Left ventricle myocardium inferior (tissue), 1 donor: Measurements from ENCODE around the gene DOK3. TPM values are rescaled to one million over a fixed set of nuclear protein-coding genes. Genes with fewer than 3 reads are reported as not detected.

Experiments
- DNase-seq: peaks from one replicate; pipeline ENCODE4 v3.0.0-alpha.2; 2020
- H3K27ac ChIP-seq: fragments of 200-600 bp; replicated peaks from 2 replicates; pipeline ENCODE4 v1.8.0; 2021
- H3K27me3 ChIP-seq: fragments of 200-600 bp; 2 replicates; pipeline ENCODE4 v1.8.0; 2021; ENCODE audit warnings: low read depth
- H3K36me3 ChIP-seq: fragments of 200-600 bp; 2 replicates; pipeline ENCODE4 v1.8.0; 2021
- H3K4me1 ChIP-seq: fragments of 200-600 bp; 2 replicates; pipeline ENCODE4 v1.8.0; 2021
- H3K4me3 ChIP-seq: fragments of 200-600 bp; 2 replicates; pipeline ENCODE4 v1.8.0; 2021; ENCODE audit warnings: mild to moderate bottlenecking, moderate library complexity
- H3K9me3 ChIP-seq: fragments of 200-600 bp; replicated peaks from 2 replicates; pipeline ENCODE4 v1.8.0; 2021
- intact Hi-C: fragments of 100-400 bp; cut with micrococcal nuclease; formaldehyde crosslinking; loops from one replicate; pipeline ENCODE4 v1.11.0; 2022
- total RNA-seq: library from RNA; stranded (reverse); fragmentation: NEBNext Ultra II Directional; extraction: Animal tissue kit (Norgen Biotek cat#: 25700); gene quantifications from one replicate; pipeline ENCODE4 v1.2.1, GENCODE V29; 2021
- TF ChIP-seq, protein P1 (sequence below): fragments of 200-600 bp; IDR thresholded peaks from 2 replicates; pipeline ENCODE4 v1.8.0; 2021; ENCODE audit warnings: antibody characterized with exemption, mild to moderate bottlenecking, borderline replicate concordance
- donor health status: DM: no; HTN: yes; CAD: no; lungs with severe emphysema.

The DOK3 gene
- total RNA-seq, 1 donor from 2014 or later: 3.3 TPM

- intact Hi-C loops: no loop called here
- no peak overlapping the region for H3K4me3 ChIP-seq
- TF ChIP-seq, protein P1, sequence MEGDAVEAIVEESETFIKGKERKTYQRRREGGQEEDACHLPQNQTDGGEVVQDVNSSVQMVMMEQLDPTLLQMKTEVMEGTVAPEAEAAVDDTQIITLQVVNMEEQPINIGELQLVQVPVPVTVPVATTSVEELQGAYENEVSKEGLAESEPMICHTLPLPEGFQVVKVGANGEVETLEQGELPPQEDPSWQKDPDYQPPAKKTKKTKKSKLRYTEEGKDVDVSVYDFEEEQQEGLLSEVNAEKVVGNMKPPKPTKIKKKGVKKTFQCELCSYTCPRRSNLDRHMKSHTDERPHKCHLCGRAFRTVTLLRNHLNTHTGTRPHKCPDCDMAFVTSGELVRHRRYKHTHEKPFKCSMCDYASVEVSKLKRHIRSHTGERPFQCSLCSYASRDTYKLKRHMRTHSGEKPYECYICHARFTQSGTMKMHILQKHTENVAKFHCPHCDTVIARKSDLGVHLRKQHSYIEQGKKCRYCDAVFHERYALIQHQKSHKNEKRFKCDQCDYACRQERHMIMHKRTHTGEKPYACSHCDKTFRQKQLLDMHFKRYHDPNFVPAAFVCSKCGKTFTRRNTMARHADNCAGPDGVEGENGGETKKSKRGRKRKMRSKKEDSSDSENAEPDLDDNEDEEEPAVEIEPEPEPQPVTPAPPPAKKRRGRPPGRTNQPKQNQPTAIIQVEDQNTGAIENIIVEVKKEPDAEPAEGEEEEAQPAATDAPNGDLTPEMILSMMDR: no peak
- H3K27ac ChIP-seq: no peak overlapping the region
- H3K36me3 ChIP-seq: peaks cover 95% of the 10 kb centered on the region
- no peak for DNase-seq
- no peaks in the 10 kb centered on the region for H3K9me3 ChIP-seq
- H3K4me1 ChIP-seq: peaks cover 22% of the 10 kb centered on the region
- H3K27me3 ChIP-seq: no peaks in the 10 kb centered on the region
Measured at GRCh38 chr5:177526791-177527190, 17.2 kb upstream of the DOK3 start.

DNA sequence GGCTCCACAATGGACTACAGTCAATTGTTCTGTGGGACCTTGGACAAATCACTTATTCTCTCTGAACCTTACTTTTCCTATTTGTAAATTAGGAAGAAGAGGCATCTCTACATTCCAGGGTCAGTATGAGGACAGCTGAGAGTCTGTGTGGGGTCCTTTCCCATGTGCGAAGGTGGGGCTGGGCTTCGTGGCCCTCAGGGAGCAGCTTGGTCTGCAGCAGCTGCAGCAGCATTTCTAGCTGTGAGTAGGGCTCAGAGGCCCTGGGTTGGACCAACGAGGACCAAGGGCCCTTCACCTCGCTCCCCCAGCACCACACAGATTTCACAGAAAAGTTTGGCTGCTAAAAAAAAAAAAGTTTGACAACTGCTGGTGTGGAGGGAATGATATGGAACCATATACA lies 16.6 kb upstream of the DOK3 start:
- Histone ChIP-seq H3K27ac (no peak overlapping the region), H3K4me3 (no peak overlapping the region), H3K36me3 (peaks cover 95% of the 10 kb centered on the region), H3K9me3 (no peaks in the 10 kb centered on the region), H3K4me1 (peaks cover 21% of the 10 kb centered on the region), H3K27me3 (no peaks in the 10 kb centered on the region)
- TF ChIP-seq, protein P1: no peak
- no peak for DNase-seq
- intact Hi-C loops: no loop called here

GRCh38 chr5:177524941-177525655 lies 15.5 kb upstream of the DOK3 start:
- Histone ChIP-seq H3K9me3 (no peaks in the 10 kb centered on the region), H3K27me3 (no peaks in the 10 kb centered on the region), H3K27ac (peak overlapping the region; percentile 50), H3K36me3 (peaks cover 95% of the 10 kb centered on the region), H3K4me1 (peaks cover 14% of the 10 kb centered on the region), H3K4me3 (no peak overlapping the region)
- intact Hi-C loops: no loop called here
- TF ChIP-seq, protein P1: no peak
- DNase-seq: no peak

DNA sequence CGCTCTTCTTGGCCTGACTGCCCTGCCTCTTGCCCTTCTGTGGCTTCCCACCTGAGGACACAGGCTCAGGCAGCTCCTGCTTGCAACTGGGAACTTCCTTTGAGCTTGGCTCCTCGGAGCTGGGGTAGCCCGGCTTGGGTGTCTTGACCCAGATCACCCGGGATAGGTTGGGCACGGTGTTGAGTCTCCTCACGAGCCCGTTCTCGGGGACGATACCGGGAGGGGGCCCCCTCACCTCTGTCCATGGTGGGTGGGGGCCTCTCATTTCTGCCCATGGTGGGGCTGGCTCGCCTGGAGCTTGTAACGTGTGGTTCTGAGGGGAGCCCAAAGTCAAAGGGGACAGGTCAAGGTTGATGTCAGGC lies 14.9 kb upstream of the DOK3 start:
- TF ChIP-seq, protein P1: no peak
- no peak overlapping the region for H3K4me3 ChIP-seq
- peaks cover 95% of the 10 kb centered on the region for H3K36me3 ChIP-seq
- H3K4me1 ChIP-seq: peaks cover 14% of the 10 kb centered on the region
- peak overlapping the region; percentile 50 for H3K27ac ChIP-seq
- H3K27me3 ChIP-seq: no peaks in the 10 kb centered on the region
- DNase-seq: peak; percentile 8
- intact Hi-C loops: no loop called here
- H3K9me3 ChIP-seq: no peaks in the 10 kb centered on the region

- no peaks in the 10 kb centered on the region for H3K27me3 ChIP-seq
- H3K9me3 ChIP-seq: no peaks in the 10 kb centered on the region
- peaks cover 95% of the 10 kb centered on the region for H3K36me3 ChIP-seq
- H3K4me1 ChIP-seq: peaks cover 18% of the 10 kb centered on the region
- intact Hi-C loops: no loop called here
- peak; percentile 10 for DNase-seq
- H3K4me3 ChIP-seq: no peak overlapping the region
- peak overlapping the region; percentile 50 for H3K27ac ChIP-seq
- TF ChIP-seq, protein P1: no peak
Measured at GRCh38 chr5:177523711-177524538, 14.3 kb upstream of the DOK3 start.
